CD4-positive, CD25-positive, alpha-beta regulatory T cell (primary cell): Measurements from ENCODE around the gene NENF. TPM values are rescaled to one million over a fixed set of nuclear protein-coding genes. Genes with fewer than 3 reads are reported as not detected.

Experiments used
- ATAC-seq, 2 donors: fragments of 150-1000 bp; cut with Tn5 transposase; one replicate each; pipeline ENCODE4 v1.10.0; 2021; ENCODE audit warnings: low read depth in 2 of 2, moderate number of reproducible peaks in 2 of 2, moderate library complexity in 1 of 2
- DNase-seq, 3 donors: peaks; one replicate each; pipeline versions ENCODE4 v3.0.0 to v3.0.0-alpha.2; 2012 to 2022; ENCODE audit warnings: mixed read lengths in 1 of 3
- H3K27ac ChIP-seq: one replicate; pipeline ENCODE4 v1.7.0; 2013; ENCODE audit warnings: mild to moderate bottlenecking, low read length; ENCODE audit not compliant: insufficient read depth, poor library complexity, severe bottlenecking
- H3K27me3 ChIP-seq: one replicate; pipeline ENCODE4 v1.7.0; 2013; ENCODE audit warnings: low read length; ENCODE audit not compliant: control insufficient read depth, insufficient read depth
- H3K36me3 ChIP-seq: one replicate; pipeline ENCODE4 v1.7.0; 2013; ENCODE audit warnings: mild to moderate bottlenecking, low read length, moderate library complexity; ENCODE audit not compliant: control insufficient read depth, insufficient read depth
- H3K4me1 ChIP-seq: 2 replicates; pipeline ENCODE4 v1.7.0; 2013; ENCODE audit warnings: mild to moderate bottlenecking, low read length; ENCODE audit not compliant: insufficient read depth, control insufficient read depth, poor library complexity, severe bottlenecking
- H3K4me3 ChIP-seq: one replicate; pipeline ENCODE4 v1.7.0; 2013; ENCODE audit warnings: low read depth, mild to moderate bottlenecking, low read length, moderate library complexity
- H3K9me3 ChIP-seq, 2 experiments: 1 replicate in 1 of 2; 2 replicates in 1 of 2; pipeline ENCODE4 v1.7.0; 2013; ENCODE audit warnings: low read length in 2 of 2, mild to moderate bottlenecking in 1 of 2, moderate library complexity in 1 of 2; ENCODE audit not compliant: control insufficient read depth in 2 of 2
- H3K27ac Mint-ChIP-seq, 3 donors: one replicate each; pipeline ENCODE4 v1.8.0; 2020 to 2022; ENCODE audit warnings: mild to moderate bottlenecking in 3 of 3, mixed read lengths in 3 of 3, moderate library complexity in 2 of 3
- H3K27me3 Mint-ChIP-seq: one replicate; pipeline ENCODE4 v1.8.0; 2022; ENCODE audit warnings: mild to moderate bottlenecking, mixed read lengths
- H3K36me3 Mint-ChIP-seq: one replicate; pipeline ENCODE4 v1.8.0; 2020; ENCODE audit warnings: mixed read lengths
- H3K4me1 Mint-ChIP-seq, 4 donors: one replicate each; pipeline ENCODE4 v1.8.0; 2020 to 2022; ENCODE audit warnings: mixed read lengths in 4 of 4, mild to moderate bottlenecking in 1 of 4
- H3K4me3 Mint-ChIP-seq, 4 donors: one replicate each; pipeline ENCODE4 v1.8.0; 2020 to 2022; ENCODE audit warnings: mild to moderate bottlenecking in 4 of 4, mixed read lengths in 4 of 4, moderate library complexity in 3 of 4
- H3K9me3 Mint-ChIP-seq, 7 donors: one replicate each; pipeline ENCODE4 v1.8.0; 2020 to 2022; ENCODE audit warnings: mixed read lengths in 7 of 7, mild to moderate bottlenecking in 3 of 7, moderate library complexity in 2 of 7
- polyA plus RNA-seq, 4 donors: library from polyadenylated mRNA; unstranded; fragments of 300-500 nt; fragmentation: Illumina TruSeq; gene quantifications; one replicate each; pipeline ENCODE4 v1.2.3, GENCODE V29; 2021
- total RNA-seq: library from RNA; stranded (reverse); gene quantifications from one replicate; pipeline ENCODE4 v1.2.3, GENCODE V29; 2022

The NENF gene
- total and polyA plus RNA-seq, 5 donors from 2014 or later = 17.0 to 82.8 (median 65.5) TPM

GRCh38 chr1:212415107-212415841 lies 17.4 kb upstream of the NENF start:
- H3K36me3 ChIP-seq = peaks cover 10% of the 10 kb centered on the region
- ATAC-seq (no peak), DNase-seq (no peak)
- Mint-ChIP-seq H3K27ac (peak overlapping the region; percentile 45 to 93 (median 89)), H3K9me3 (no peaks in the 10 kb centered on the region), H3K4me1 (peaks cover 10 to 42% (median 24%) of the 10 kb centered on the region in 4 donors), H3K36me3 (peaks cover 2% of the 10 kb centered on the region), H3K4me3 (peak overlapping the region; percentile 95 to 98 (median 96)), H3K27me3 (no peaks in the 10 kb centered on the region)
- H3K27ac ChIP-seq = peak overlapping the region; percentile 79
- peak overlapping the region; percentile 54 for H3K4me3 ChIP-seq
- H3K4me1 ChIP-seq = peaks cover 22% of the 10 kb centered on the region
- no peaks in the 10 kb centered on the region for H3K9me3 ChIP-seq
- H3K27me3 ChIP-seq = no peaks in the 10 kb centered on the region

GRCh38 chr1:212421165-212421564 lies 11.6 kb upstream of the NENF start:
- no peak overlapping the region for H3K4me3 ChIP-seq
- H3K9me3 Mint-ChIP-seq = no peaks in the 10 kb centered on the region
- ATAC-seq (no peak), DNase-seq (no peak)
- H3K27ac Mint-ChIP-seq = no peak overlapping the region
- H3K27ac ChIP-seq = no peak overlapping the region
- peaks cover 5% of the 10 kb centered on the region for H3K27me3 ChIP-seq
- no peak overlapping the region for H3K4me3 Mint-ChIP-seq
- H3K27me3 Mint-ChIP-seq = peaks cover 6% of the 10 kb centered on the region
- no peaks in the 10 kb centered on the region for H3K36me3 Mint-ChIP-seq
- H3K36me3 ChIP-seq = no peaks in the 10 kb centered on the region
- H3K4me1 ChIP-seq = no peaks in the 10 kb centered on the region
- no peaks in the 10 kb centered on the region for H3K9me3 ChIP-seq
- no peaks in the 10 kb centered on the region for H3K4me1 Mint-ChIP-seq

GRCh38 chr1:212423879-212424278 lies 8.8 kb upstream of the NENF start:
- Mint-ChIP-seq H3K27ac (no peak overlapping the region), H3K9me3 (no peaks in the 10 kb centered on the region), H3K4me1 (no peaks in the 10 kb centered on the region), H3K36me3 (no peaks in the 10 kb centered on the region), H3K4me3 (no peak overlapping the region), H3K27me3 (peaks cover 6% of the 10 kb centered on the region)
- no peaks in the 10 kb centered on the region for H3K4me1 ChIP-seq
- peaks cover 9% of the 10 kb centered on the region for H3K27me3 ChIP-seq
- no peak overlapping the region for H3K27ac ChIP-seq
- H3K4me3 ChIP-seq = no peak overlapping the region
- no peaks in the 10 kb centered on the region for H3K36me3 ChIP-seq
- DNase-seq = no peak
- ATAC-seq = no peak
- no peaks in the 10 kb centered on the region for H3K9me3 ChIP-seq

- Mint-ChIP-seq H3K36me3 (no peaks in the 10 kb centered on the region), H3K27me3 (peaks cover 3% of the 10 kb centered on the region), H3K9me3 (no peaks in the 10 kb centered on the region), H3K4me1 (peaks cover 0 to 15% (median 9%) of the 10 kb centered on the region in 4 donors), H3K27ac (no peak overlapping the region), H3K4me3 (no peak overlapping the region)
- no peaks in the 10 kb centered on the region for H3K36me3 ChIP-seq
- ATAC-seq (no peak), DNase-seq (no peak)
- peaks cover 3% of the 10 kb centered on the region for H3K4me1 ChIP-seq
- H3K27ac ChIP-seq = no peak overlapping the region
- H3K4me3 ChIP-seq = no peak overlapping the region
- H3K9me3 ChIP-seq = no peaks in the 10 kb centered on the region
- H3K27me3 ChIP-seq = peaks cover 9% of the 10 kb centered on the region
These were observed 4.2 kb upstream of the NENF start for GRCh38 chr1:212428496-212428895.

GRCh38 chr1:212430416-212430815 lies 2.3 kb upstream of the NENF start:
- Mint-ChIP-seq H3K36me3 (peaks cover 5% of the 10 kb centered on the region), H3K27me3 (no peaks in the 10 kb centered on the region), H3K4me1 (peaks cover 0 to 32% (median 11%) of the 10 kb centered on the region in 4 donors), H3K4me3 (peak overlapping the region in 1 of 4 donors; percentile 31), H3K9me3 (no peaks in the 10 kb centered on the region), H3K27ac (no peak overlapping the region)
- DNase-seq (no peak), ATAC-seq (no peak)
- Histone ChIP-seq H3K4me1 (peaks cover 9% of the 10 kb centered on the region), H3K27me3 (peaks cover 4% of the 10 kb centered on the region), H3K27ac (no peak overlapping the region), H3K4me3 (no peak overlapping the region), H3K9me3 (no peaks in the 10 kb centered on the region), H3K36me3 (no peaks in the 10 kb centered on the region)

- DNase-seq = no peak
- Histone ChIP-seq H3K27ac (no peak overlapping the region), H3K4me1 (peaks cover 9% of the 10 kb centered on the region), H3K9me3 (no peaks in the 10 kb centered on the region), H3K27me3 (peaks cover 4% of the 10 kb centered on the region), H3K36me3 (no peaks in the 10 kb centered on the region), H3K4me3 (no peak overlapping the region)
- H3K27ac Mint-ChIP-seq = no peak overlapping the region
- H3K4me1 Mint-ChIP-seq = peaks cover 4 to 36% (median 13%) of the 10 kb centered on the region in 4 donors
- no peak for ATAC-seq
- no peaks in the 10 kb centered on the region for H3K9me3 Mint-ChIP-seq
- no peaks in the 10 kb centered on the region for H3K27me3 Mint-ChIP-seq
- H3K4me3 Mint-ChIP-seq = peak overlapping the region in 2 of 4 donors; percentile 3 to 31
- H3K36me3 Mint-ChIP-seq = peaks cover 5% of the 10 kb centered on the region
These were observed 1.7 kb upstream of the NENF start for GRCh38 chr1:212430955-212431394.

GRCh38 chr1:212431644-212432043 lies 1.1 kb upstream of the NENF start:
- peaks cover 5% of the 10 kb centered on the region for H3K36me3 Mint-ChIP-seq
- peaks cover 4 to 37% (median 13%) of the 10 kb centered on the region in 4 donors for H3K4me1 Mint-ChIP-seq
- no peaks in the 10 kb centered on the region for H3K36me3 ChIP-seq
- H3K27ac Mint-ChIP-seq = peak overlapping the region in 1 of 3 donors; percentile 78
- H3K9me3 Mint-ChIP-seq = no peaks in the 10 kb centered on the region
- ATAC-seq = no peak
- no peak overlapping the region for H3K27ac ChIP-seq
- DNase-seq = no peak
- H3K4me1 ChIP-seq = peaks cover 9% of the 10 kb centered on the region
- no peaks in the 10 kb centered on the region for H3K27me3 Mint-ChIP-seq
- no peaks in the 10 kb centered on the region for H3K9me3 ChIP-seq
- peak overlapping the region; percentile 3 to 77 (median 43) for H3K4me3 Mint-ChIP-seq
- no peak overlapping the region for H3K4me3 ChIP-seq
- no peaks in the 10 kb centered on the region for H3K27me3 ChIP-seq

- H3K4me1 Mint-ChIP-seq = peaks cover 4 to 37% (median 13%) of the 10 kb centered on the region in 4 donors
- H3K36me3 Mint-ChIP-seq = peaks cover 5% of the 10 kb centered on the region
- peak overlapping the region; percentile 75 for H3K4me3 ChIP-seq
These were observed 454 bp upstream of the NENF start for GRCh38 chr1:212432272-212432660.

More at GRCh38 chr1:212432272-212432660, 454 bp upstream of the NENF start:
- Mint-ChIP-seq H3K9me3 (no peaks in the 10 kb centered on the region), H3K27me3 (no peaks in the 10 kb centered on the region), H3K27ac (peak overlapping the region in 2 of 3 donors; percentile 36 to 74), H3K4me3 (peak overlapping the region; percentile 35 to 80 (median 72))
- Histone ChIP-seq H3K27ac (no peak overlapping the region), H3K36me3 (no peaks in the 10 kb centered on the region), H3K9me3 (no peaks in the 10 kb centered on the region), H3K27me3 (no peaks in the 10 kb centered on the region), H3K4me1 (peaks cover 9% of the 10 kb centered on the region)
- DNase-seq (no peak), ATAC-seq (no peak)
